Osteoblast (primary cell): Measurements from ENCODE around the gene CHRNA3. TPM values are rescaled to one million over a fixed set of nuclear protein-coding genes. Genes with fewer than 3 reads are reported as not detected.

Experiments
- DNase-seq: peaks from one replicate; pipeline ENCODE4 v3.0.0; 2011; ENCODE audit warnings: low spot score, mixed read lengths; ENCODE audit not compliant: insufficient read length; ENCODE audit errors: missing footprints
- H2AFZ ChIP-seq: 2 replicates; pipeline ENCODE4 v1.6.0; 2011; ENCODE audit warnings: mild to moderate bottlenecking, low read length
- H3K27ac ChIP-seq: 2 replicates; pipeline ENCODE4 v1.5.1; 2011; ENCODE audit warnings: mild to moderate bottlenecking, low read depth, low read length, moderate library complexity
- H3K27me3 ChIP-seq: 2 replicates; pipeline ENCODE4 v1.6.0; 2012; ENCODE audit warnings: mild to moderate bottlenecking, control low read depth, inconsistent platforms, low read length, moderate library complexity; ENCODE audit not compliant: insufficient read depth
- H3K36me3 ChIP-seq: 2 replicates; pipeline ENCODE4 v1.5.1; 2011; ENCODE audit warnings: mild to moderate bottlenecking, low read length, control low read depth, moderate library complexity; ENCODE audit not compliant: insufficient read depth
- H3K4me1 ChIP-seq: 2 replicates; pipeline ENCODE4 v1.5.1; 2011; ENCODE audit warnings: mild to moderate bottlenecking, low read length, control low read depth, moderate library complexity; ENCODE audit not compliant: insufficient read depth
- H3K4me2 ChIP-seq: 2 replicates; pipeline ENCODE4 v1.6.0; 2011; ENCODE audit warnings: mild to moderate bottlenecking, low read length; ENCODE audit not compliant: insufficient read depth
- H3K4me3 ChIP-seq: fragments of 200-600 bp; sonication (generic); 3 replicates; pipeline ENCODE4 v1.5.1; 2012; ENCODE audit warnings: mild to moderate bottlenecking, low read length, inconsistent platforms; ENCODE audit not compliant: insufficient read depth
- H3K79me2 ChIP-seq: 2 replicates; pipeline ENCODE4 v1.6.0; 2012; ENCODE audit warnings: mild to moderate bottlenecking, low read length, control low read depth, inconsistent platforms; ENCODE audit not compliant: insufficient read depth
- H3K9me3 ChIP-seq: 2 replicates; pipeline ENCODE4 v1.5.1; 2011; ENCODE audit warnings: low read depth, low read length, control low read depth
- H4K20me1 ChIP-seq: 2 replicates; pipeline ENCODE4 v1.6.0; 2012; ENCODE audit warnings: mild to moderate bottlenecking, low read length, control low read depth; ENCODE audit not compliant: insufficient read depth
- CTCF ChIP-seq: IDR thresholded peaks from 2 replicates; pipeline ENCODE4 v1.5.1; 2011; ENCODE audit warnings: mild to moderate bottlenecking, low read depth, low read length, moderate library complexity; ENCODE audit errors: extremely low read depth
- total RNA-seq: library from RNA; depleted of rRNA; stranded (reverse); fragments of >200 nt; gene quantifications from 2 replicates; pipeline ENCODE4 v1.2.3, GENCODE V29; 2012

CHRNA3 gene
- total RNA-seq, 1 donor, result not detected

DNA sequence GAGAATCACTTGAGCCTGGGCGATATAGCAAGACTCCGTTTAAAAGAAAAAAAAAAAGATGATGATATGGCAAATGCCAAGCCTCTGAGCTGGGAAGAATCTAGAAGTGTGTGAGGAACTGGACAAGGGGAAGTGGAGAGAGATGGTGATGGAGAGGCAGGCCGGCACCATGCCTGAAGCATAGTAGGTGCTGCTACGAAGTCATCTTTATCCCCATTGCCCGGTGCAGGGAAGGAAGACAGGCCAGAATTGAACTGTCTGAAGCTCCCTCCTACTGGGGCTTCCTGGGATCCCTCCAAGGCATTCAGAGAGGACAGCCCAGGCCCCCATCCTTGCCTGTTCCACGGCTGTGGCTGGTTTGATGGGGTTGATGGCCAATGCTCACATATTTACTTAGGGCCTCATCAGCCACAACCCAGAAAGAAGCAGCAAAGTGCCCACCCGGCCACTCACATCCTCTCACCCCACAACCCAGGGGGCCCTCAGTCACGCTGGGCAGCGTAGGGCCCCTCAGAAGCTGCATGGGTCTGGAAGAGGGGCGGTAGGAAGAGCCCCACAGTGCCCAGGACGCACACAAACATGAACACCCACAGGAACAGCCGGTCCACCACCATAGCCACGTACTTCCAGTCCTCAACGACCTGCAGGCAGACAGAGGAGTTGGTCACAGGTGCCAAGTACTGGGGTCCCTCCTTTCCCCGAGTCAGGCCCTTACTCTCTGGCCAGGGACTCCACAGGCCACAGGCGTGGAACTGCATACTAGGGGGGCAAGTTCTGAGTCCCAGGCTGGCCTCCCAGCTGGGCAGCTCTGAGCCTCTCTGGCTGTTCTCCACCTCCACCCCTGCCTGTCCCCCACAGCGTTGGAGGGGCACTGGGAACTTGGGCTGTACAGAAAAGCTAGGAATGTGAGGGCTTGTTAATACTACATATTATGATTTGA lies 4.1 kb upstream of the CHRNA3 start:
- Histone ChIP-seq H3K4me3 (no peak overlapping the region), H3K79me2 (no peaks in the 10 kb centered on the region), H3K4me1 (no peaks in the 10 kb centered on the region), H3K36me3 (no peaks in the 10 kb centered on the region), H2AFZ (no peak overlapping the region), H3K27ac (no peak overlapping the region), H3K27me3 (peaks cover 50% of the 10 kb centered on the region), H4K20me1 (no peaks in the 10 kb centered on the region), H3K9me3 (no peaks in the 10 kb centered on the region), H3K4me2 (no peak overlapping the region)
- TF ChIP-seq CTCF, result no peak
- no peak for DNase-seq

- no peaks in the 10 kb centered on the region for H3K9me3 ChIP-seq
- no peak for DNase-seq
- H4K20me1 ChIP-seq, result no peaks in the 10 kb centered on the region
- H3K4me2 ChIP-seq, result no peak overlapping the region
- peaks cover under 1% of the 10 kb centered on the region for H3K4me1 ChIP-seq
- H2AFZ ChIP-seq, result no peak overlapping the region
- H3K36me3 ChIP-seq, result no peaks in the 10 kb centered on the region
- H3K27ac ChIP-seq, result no peak overlapping the region
- H3K4me3 ChIP-seq, result no peak overlapping the region
- TF ChIP-seq CTCF, result no peak
- peaks cover 60% of the 10 kb centered on the region for H3K27me3 ChIP-seq
- no peaks in the 10 kb centered on the region for H3K79me2 ChIP-seq
Measured at GRCh38 chr15:78623786-78624497, 3.1 kb upstream of the CHRNA3 start.

- peak; percentile 79 for DNase-seq
- Histone ChIP-seq H3K36me3 (no peaks in the 10 kb centered on the region), H2AFZ (no peak overlapping the region), H3K4me2 (no peak overlapping the region), H3K79me2 (no peaks in the 10 kb centered on the region), H3K4me1 (peaks cover 3% of the 10 kb centered on the region), H4K20me1 (no peaks in the 10 kb centered on the region), H3K27ac (no peak overlapping the region), H3K27me3 (peaks cover 57% of the 10 kb centered on the region), H3K4me3 (no peak overlapping the region), H3K9me3 (no peaks in the 10 kb centered on the region)
- TF ChIP-seq CTCF, result no peak
Measured at GRCh38 chr15:78621810-78622402, 1.1 kb upstream of the CHRNA3 start.

GRCh38 chr15:78620021-78620526 lies 722 bp downstream of the CHRNA3 start:
- Histone ChIP-seq H4K20me1 (no peaks in the 10 kb centered on the region), H2AFZ (no peak overlapping the region), H3K4me3 (no peak overlapping the region), H3K27me3 (peaks cover 47% of the 10 kb centered on the region), H3K27ac (no peak overlapping the region), H3K79me2 (no peaks in the 10 kb centered on the region), H3K4me1 (peaks cover 3% of the 10 kb centered on the region), H3K4me2 (no peak overlapping the region), H3K9me3 (no peaks in the 10 kb centered on the region), H3K36me3 (no peaks in the 10 kb centered on the region)
- DNase-seq, result peak; percentile 91
- no peak for TF ChIP-seq CTCF
